GM10248 (cell line): Measurements from ENCODE around the gene GLCE.

ENCODE experiments used
- CTCF ChIA-PET: fragments of 300-600 bp; sonication (Branson Sonifier 250); formaldehyde crosslinking; extraction: SDS; loops from one replicate; lab custom pipeline; 2021; ENCODE audit warnings: antibody characterized with exemption; lab: Yijun Ruan, JAX
- POLR2A ChIA-PET: fragments of 350-650 bp; sonication (Branson Sonifier 250); formaldehyde crosslinking; extraction: SDS; loops from one replicate; lab custom pipeline; 2020; ENCODE audit warnings: antibody characterized with exemption; lab: Yijun Ruan, JAX
- DNase-seq: peaks from one replicate; pipeline ENCODE4 v3.0.0; 2012; ENCODE audit errors: extremely low spot score
- TF ChIP-seq, protein P1 (sequence below): IDR thresholded peaks from 2 replicates; pipeline ENCODE4 v1.5.1; 2012; ENCODE audit warnings: mild to moderate bottlenecking, low read depth; ENCODE audit errors: extremely low read depth, missing control alignments, control extremely low read depth

The GLCE gene

GRCh38 chr15:69308949-69309348, 148.5 kb downstream of the GLCE start:
- TF ChIP-seq, protein P1, sequence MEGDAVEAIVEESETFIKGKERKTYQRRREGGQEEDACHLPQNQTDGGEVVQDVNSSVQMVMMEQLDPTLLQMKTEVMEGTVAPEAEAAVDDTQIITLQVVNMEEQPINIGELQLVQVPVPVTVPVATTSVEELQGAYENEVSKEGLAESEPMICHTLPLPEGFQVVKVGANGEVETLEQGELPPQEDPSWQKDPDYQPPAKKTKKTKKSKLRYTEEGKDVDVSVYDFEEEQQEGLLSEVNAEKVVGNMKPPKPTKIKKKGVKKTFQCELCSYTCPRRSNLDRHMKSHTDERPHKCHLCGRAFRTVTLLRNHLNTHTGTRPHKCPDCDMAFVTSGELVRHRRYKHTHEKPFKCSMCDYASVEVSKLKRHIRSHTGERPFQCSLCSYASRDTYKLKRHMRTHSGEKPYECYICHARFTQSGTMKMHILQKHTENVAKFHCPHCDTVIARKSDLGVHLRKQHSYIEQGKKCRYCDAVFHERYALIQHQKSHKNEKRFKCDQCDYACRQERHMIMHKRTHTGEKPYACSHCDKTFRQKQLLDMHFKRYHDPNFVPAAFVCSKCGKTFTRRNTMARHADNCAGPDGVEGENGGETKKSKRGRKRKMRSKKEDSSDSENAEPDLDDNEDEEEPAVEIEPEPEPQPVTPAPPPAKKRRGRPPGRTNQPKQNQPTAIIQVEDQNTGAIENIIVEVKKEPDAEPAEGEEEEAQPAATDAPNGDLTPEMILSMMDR, result no peak
- no peak for DNase-seq
- ChIA-PET POLR2A (no interaction called here), CTCF (no interaction called here)

DNA sequence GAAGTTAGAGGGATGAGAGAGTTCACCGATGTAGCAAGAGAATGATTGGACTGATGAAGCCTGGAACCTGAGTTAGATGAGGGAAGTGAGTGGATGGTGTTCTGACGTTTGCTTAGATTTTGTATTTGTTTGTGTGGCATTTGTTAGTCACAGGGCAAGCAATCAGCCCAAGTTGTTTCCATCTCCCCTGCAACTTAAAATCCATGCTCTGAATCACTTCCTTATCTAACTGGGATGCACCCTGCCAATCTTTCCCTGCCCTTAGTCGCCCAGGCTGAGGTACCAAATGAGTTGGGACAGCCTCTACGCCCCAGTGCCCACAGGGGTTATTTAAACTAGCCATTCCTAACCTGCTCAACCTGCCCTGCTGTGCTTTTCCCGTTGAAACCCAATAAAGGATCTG, 150.9 kb downstream of the GLCE start:
- ChIA-PET POLR2A (no interaction called here), CTCF (no interaction called here)
- no peak for DNase-seq
- TF ChIP-seq, protein P1, result no peak

DNA sequence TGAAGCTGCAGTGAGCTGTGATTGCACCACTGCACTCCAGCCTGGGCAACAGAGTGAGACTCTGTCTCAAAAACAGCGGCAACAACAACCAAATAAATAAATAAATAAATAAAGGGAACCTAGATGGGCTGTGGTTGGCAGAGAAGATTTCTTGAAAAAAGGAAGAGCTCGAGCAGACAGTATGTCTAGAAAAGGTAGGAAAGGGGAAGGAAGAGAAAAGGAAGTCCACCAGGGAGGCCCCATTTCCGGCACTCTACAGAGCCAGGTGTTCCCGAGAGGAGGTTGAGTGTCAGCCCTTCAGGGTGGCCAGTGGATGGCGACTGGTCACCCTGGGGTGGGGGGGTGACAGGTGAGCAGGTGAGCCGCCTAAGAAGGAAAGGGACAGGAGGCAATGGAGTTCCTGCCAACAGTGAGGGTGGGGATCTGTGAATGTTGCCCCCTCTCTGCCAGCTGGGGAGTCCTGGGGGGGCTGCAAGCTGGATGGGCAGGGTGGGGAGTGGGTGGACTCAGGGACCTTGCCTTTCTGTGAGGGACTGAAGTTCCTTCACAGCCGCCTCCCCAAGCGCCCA, 153.1 kb downstream of the GLCE start:
- TF ChIP-seq, protein P1, result no peak
- no peak for DNase-seq

GRCh38 chr15:69314131-69314530, 153.7 kb downstream of the GLCE start:
- TF ChIP-seq, protein P1, result no peak
- ChIA-PET CTCF (no interaction called here), POLR2A (no interaction called here)
- DNase-seq, result no peak

More for the DNA sequence above, 153.1 kb downstream of the GLCE start:
- ChIA-PET CTCF (no interaction called here), POLR2A (no interaction called here)

GRCh38 chr15:69314736-69315135, 154.3 kb downstream of the GLCE start:
- ChIA-PET CTCF (no interaction called here), POLR2A (no interaction called here)
- TF ChIP-seq, protein P1, result no peak
- no peak for DNase-seq

DNA sequence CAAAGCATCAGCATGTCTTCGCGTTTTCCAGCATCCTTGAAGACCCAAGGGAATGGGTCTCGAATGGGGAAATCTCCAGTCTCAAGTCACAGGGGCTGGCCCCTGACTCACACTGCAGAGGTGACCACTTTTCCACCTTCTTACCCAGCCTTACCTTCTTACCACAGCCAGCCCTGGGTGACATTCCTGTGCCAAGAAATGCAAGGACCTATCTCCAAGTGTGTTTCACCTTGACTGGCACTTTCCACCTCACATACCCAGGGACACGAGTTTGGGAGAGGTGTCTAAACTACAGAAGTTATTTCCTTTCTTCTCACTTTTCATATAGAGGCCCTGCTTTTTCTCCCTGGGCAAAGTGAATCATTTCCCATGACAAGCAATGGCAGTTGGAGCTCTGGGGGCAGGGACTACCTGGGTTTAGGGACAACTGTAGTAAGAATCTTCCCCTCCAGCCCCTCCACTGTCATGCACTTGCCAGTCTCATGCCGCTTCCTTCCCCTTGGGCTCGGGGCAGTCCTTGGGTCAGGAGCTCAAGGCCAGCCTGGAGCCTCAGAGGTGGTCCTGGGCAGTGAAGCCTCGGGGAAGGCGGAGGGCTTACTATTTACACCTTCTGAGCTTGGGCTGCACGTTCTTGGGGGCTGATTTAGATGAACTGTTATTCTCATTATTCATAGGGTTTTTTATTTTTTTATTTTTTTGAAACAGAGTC, 155.1 kb downstream of the GLCE start:
- POLR2A ChIA-PET, result no interaction called here
- no peak for DNase-seq
- CTCF ChIA-PET, result no interaction called here
- TF ChIP-seq, protein P1, result no peak

DNA sequence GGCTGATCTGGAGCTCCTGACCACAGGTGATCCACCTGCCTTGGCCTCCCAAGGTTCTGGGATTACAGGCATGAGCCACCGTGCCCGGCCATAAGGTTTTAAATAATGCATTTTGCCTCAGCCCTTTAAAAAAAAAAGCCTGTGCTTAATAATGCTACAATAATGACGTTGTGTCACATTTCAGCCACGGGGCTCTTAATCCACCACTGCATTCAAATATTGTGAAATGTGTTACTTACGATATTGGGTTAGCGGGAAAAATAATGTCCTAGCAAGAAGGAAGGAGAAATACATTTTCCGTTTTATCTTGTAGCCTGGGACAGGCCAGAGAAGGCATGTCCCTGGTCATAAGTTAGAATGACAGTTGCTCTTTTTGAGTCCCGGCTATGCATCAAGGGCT, 155.9 kb downstream of the GLCE start:
- TF ChIP-seq, protein P1, result no peak
- no peak for DNase-seq
- ChIA-PET CTCF (no interaction called here), POLR2A (no interaction called here)
